ENCODE data around the gene OR6P1. TPM values are rescaled to one million over a fixed set of nuclear protein-coding genes. Genes with fewer than 3 reads are reported as not detected.

OR6P1 gene
- total and polyA plus RNA-seq, 4 experiments from 2014 or later: not detected

DNA sequence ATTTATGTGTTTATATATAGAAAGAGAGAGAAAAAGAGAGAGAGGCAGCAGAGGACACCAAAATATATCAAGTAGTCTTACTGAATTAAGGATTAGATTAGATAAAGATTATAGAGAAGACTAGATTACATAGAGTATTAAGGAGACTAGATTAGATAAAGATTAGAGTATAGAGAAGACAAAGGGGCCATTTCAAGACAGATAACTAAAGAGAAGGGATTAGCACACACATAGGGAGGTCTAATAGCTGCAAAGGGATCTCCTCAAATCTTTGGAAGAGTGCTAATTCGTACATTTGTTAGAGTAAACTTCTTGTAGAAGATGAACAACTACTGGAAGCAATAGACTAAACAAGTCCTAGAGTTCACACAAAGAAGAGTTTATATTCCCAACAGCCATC, 50.4 kb downstream of the OR6P1 start:
- ChIA-PET POLR2A (ENCODE audit: partially characterized antibody) (no interaction called here), CTCF (ENCODE audit: partially characterized antibody) (no interaction called here)
- no peaks in the 10 kb centered on the region for H3K9me3 Mint-ChIP-seq
- H3K27ac Mint-ChIP-seq: no peak overlapping the region
- intact Hi-C loops (cut with micrococcal nuclease): no loop called here
- H3K36me3 Mint-ChIP-seq: no peaks in the 10 kb centered on the region
- Histone ChIP-seq H3K27ac (ENCODE audit: low read depth, low read length) (no peak overlapping the region), H3K36me3 (ENCODE audit: insufficient read depth, low read length) (no peaks in the 10 kb centered on the region), H3K27me3 (ENCODE audit: insufficient read depth, low read length) (no peaks in the 10 kb centered on the region), H3K4me1 (ENCODE audit: insufficient read depth, low read length) (no peaks in the 10 kb centered on the region), H3K4me3 (ENCODE audit: low read length in 2 of 2) (no peak overlapping the region), H3K9me3 (ENCODE audit: control insufficient read depth in 1 of 2, low read length in 2 of 2) (no peaks in the 10 kb centered on the region)
- no peak for DNase-seq
- no peaks in the 10 kb centered on the region for H3K4me1 Mint-ChIP-seq
- H3K27me3 Mint-ChIP-seq: peaks cover 11 to 17% of the 10 kb centered on the region in 2 donors
- no peak overlapping the region for H3K4me3 Mint-ChIP-seq

DNA sequence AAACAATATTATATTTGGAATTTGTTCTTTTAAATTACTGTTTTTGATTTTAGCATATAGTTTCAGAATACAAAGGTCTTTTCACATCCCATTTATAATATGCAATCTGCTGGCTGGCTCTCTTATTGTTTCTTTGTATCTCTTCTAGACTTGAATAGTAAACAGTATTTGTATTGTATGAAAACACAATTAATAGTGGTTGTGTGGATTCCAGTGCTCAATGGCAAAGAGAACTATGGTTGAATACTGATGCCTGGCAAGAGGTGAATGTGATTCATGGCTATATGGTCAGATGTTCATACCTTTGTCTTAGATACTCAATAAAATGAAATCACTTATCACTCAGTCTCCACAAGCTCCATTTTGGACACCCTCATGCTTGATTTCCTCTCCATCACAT, 53.4 kb downstream of the OR6P1 start:
- intact Hi-C loops (cut with micrococcal nuclease): no loop called here
- H3K9me3 Mint-ChIP-seq: no peaks in the 10 kb centered on the region
- peaks cover 4 to 18% of the 10 kb centered on the region in 2 donors for H3K27me3 Mint-ChIP-seq
- H3K27ac Mint-ChIP-seq: no peak overlapping the region
- DNase-seq: no peak
- no peaks in the 10 kb centered on the region for H3K4me1 Mint-ChIP-seq
- ChIA-PET CTCF (ENCODE audit: partially characterized antibody) (no interaction called here), POLR2A (ENCODE audit: partially characterized antibody) (no interaction called here)
- H3K4me3 ChIP-seq (ENCODE audit: low read length in 2 of 2): no peak overlapping the region
- no peaks in the 10 kb centered on the region for H3K27me3 ChIP-seq (ENCODE audit: insufficient read depth, low read length)
- no peaks in the 10 kb centered on the region for H3K36me3 Mint-ChIP-seq
- no peak overlapping the region for H3K27ac ChIP-seq (ENCODE audit: low read depth, low read length)
- H3K4me3 Mint-ChIP-seq: no peak overlapping the region
- no peaks in the 10 kb centered on the region for H3K4me1 ChIP-seq (ENCODE audit: insufficient read depth, low read length)
- no peaks in the 10 kb centered on the region for H3K36me3 ChIP-seq (ENCODE audit: insufficient read depth, low read length)
- no peaks in the 10 kb centered on the region for H3K9me3 ChIP-seq (ENCODE audit: control insufficient read depth in 1 of 2, low read length in 2 of 2)

Other genes starting within 250 kb of the OR6P1 start
- gene CD1B, start 239.0 kb downstream of the OR6P1 start, total RNA-seq: not detected
- gene CD1B, start 239.0 kb downstream of the OR6P1 start, polyA plus RNA-seq: not detected
- not detected for gene CD1E, start 216.7 kb downstream of the OR6P1 start, total RNA-seq
- not detected for gene CD1E, start 216.7 kb downstream of the OR6P1 start, polyA plus RNA-seq
- not detected for gene OR10T2, start 171.1 kb downstream of the OR6P1 start, total RNA-seq
- gene OR10T2, start 171.1 kb downstream of the OR6P1 start, polyA plus RNA-seq: not detected
- not detected for gene OR10K2, start 144.3 kb downstream of the OR6P1 start, total RNA-seq
- not detected for gene OR10K2, start 144.3 kb downstream of the OR6P1 start, polyA plus RNA-seq
- not detected for gene OR10K1, start 108.7 kb downstream of the OR6P1 start, total RNA-seq
- not detected for gene OR10K1, start 108.7 kb downstream of the OR6P1 start, polyA plus RNA-seq
- not detected for gene OR10R2, start 98.4 kb downstream of the OR6P1 start, total RNA-seq
- gene OR10R2, start 98.4 kb downstream of the OR6P1 start, polyA plus RNA-seq: not detected
- not detected for gene OR6Y1, start 16.2 kb downstream of the OR6P1 start, total RNA-seq
- not detected for gene OR6Y1, start 16.2 kb downstream of the OR6P1 start, polyA plus RNA-seq
- gene OR10X1, start 9.3 kb upstream of the OR6P1 start, total RNA-seq: not detected
- gene OR10X1, start 9.3 kb upstream of the OR6P1 start, polyA plus RNA-seq: not detected
- gene OR10Z1, start 34.7 kb upstream of the OR6P1 start, total RNA-seq: not detected
- not detected for gene OR10Z1, start 34.7 kb upstream of the OR6P1 start, polyA plus RNA-seq
- gene SPTA1, start 116.1 kb upstream of the OR6P1 start, total RNA-seq: not detected
- gene SPTA1, start 116.1 kb upstream of the OR6P1 start, polyA plus RNA-seq: not detected
- not detected for gene OR6K2, start 130.1 kb upstream of the OR6P1 start, total RNA-seq
- not detected for gene OR6K2, start 130.1 kb upstream of the OR6P1 start, polyA plus RNA-seq
- not detected for gene OR6K3, start 150.1 kb upstream of the OR6P1 start, total RNA-seq
- gene OR6K3, start 150.1 kb upstream of the OR6P1 start, polyA plus RNA-seq: not detected
- not detected for gene OR6K6, start 184.1 kb upstream of the OR6P1 start, total RNA-seq
- gene OR6K6, start 184.1 kb upstream of the OR6P1 start, polyA plus RNA-seq: not detected
- not detected for gene OR6N1, start 201.6 kb upstream of the OR6P1 start, total RNA-seq
- not detected for gene OR6N1, start 201.6 kb upstream of the OR6P1 start, polyA plus RNA-seq
- not detected for gene OR6N2, start 210.6 kb upstream of the OR6P1 start, total RNA-seq
- gene OR6N2, start 210.6 kb upstream of the OR6P1 start, polyA plus RNA-seq: not detected